ENCODE data around the gene MZT2A.
"Not testable (repeated sequence)": the region's sequence is repeated elsewhere in the genome, so short reads cannot be mapped to it uniquely, and the experiment has no call there.

- TF ChIP-seq CTCF (IDR thresholded peaks at IDR 0.05; ENCODE audit: insufficient read depth, low read length, poor library complexity, severe bottlenecking); EZH2phosphoT487 (conservative IDR thresholded peaks at IDR 0.05; ENCODE audit: low read length): not testable (repeated sequence)
Observed at GRCh38 chr2:131534965-131535364, 42.8 kb upstream of the MZT2A start.

All from SU-DHL-6 (cell line).